NCI-H2171 treated with DMSO at 0.1 percent for 48 hours (cell line): ENCODE results near the gene CDYL.

Source experiments
- DNase-seq: peaks from one replicate; lab custom pipeline; 2025; lab: John Stamatoyannopoulos, UW

CDYL gene

DNA sequence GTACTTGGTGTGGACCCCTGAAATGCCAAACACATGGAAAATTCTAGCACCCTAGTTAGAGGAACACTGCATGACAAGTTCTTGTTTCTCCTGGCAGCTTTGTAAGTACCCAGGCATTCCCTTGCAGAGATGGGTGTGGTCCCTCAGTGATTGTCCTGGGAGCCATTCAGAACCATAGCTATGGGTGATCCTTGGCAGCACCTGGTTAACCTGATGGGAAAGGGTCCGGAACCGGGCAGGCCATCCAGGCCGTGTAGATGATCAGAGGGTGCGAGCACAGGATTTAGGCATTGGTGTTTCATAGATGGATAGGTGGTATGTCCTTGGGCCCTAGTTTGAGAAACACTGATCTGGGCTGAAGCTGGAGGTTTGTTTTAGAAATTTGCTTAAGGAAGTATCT is 131.9 kb downstream of the CDYL start:
- DNase-seq = no peak

DNA sequence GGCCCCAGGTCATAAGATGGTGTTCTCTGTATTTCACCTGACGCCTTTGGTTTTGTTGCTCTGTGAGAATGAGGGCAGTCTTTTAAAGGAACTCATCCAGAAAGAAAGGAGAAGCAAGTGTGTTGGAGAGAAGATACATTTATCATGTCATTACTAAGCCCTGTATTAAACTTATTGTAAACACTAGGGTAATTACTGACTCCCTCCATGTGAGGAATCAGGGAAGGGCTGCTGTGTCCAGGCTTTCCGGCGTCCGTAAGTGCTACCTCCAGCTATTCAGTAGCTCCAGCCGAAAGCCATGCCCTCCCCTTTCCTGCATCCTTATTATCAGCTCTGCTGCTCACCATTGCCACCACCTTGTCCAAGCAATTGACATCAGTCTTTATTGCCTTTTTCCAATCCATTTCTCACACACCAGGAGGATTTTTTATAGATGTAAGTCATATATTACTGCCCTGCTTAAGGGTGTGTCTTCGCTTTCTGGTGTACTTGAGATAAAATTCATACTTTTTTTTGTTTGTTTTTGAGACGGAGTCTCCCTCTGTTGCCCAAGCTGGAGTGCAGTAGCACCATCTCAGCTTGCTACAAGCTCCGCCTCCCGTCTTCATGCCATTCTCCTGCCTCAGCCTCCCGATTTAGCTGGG is 133.0 kb downstream of the CDYL start:
- DNase-seq = no peak

- peak; percentile 51 for DNase-seq
These were observed 134.0 kb downstream of the CDYL start for GRCh38 chr6:4910037-4910760.

DNA sequence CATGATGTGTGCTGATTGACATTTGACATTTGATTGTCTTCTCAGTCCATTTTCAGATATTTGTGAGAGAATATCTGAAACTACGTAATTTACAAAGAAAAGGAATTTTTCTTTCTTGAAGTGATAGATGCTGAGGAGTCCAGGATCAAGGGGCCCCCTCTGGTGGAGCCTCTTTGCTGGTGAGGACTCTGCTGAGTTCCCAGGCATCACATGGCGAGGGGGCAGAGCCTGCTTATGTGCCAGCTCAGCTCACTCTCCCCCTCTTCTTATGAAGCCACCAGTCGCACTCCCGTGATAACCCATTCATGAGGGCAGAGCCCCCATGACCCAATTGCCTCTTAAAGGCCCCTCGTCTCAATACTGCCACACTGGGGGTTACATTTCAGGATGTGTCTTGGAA is 136.4 kb downstream of the CDYL start:
- DNase-seq = no peak

- DNase-seq = no peak
These were observed 137.7 kb downstream of the CDYL start for GRCh38 chr6:4913705-4914419.

DNA sequence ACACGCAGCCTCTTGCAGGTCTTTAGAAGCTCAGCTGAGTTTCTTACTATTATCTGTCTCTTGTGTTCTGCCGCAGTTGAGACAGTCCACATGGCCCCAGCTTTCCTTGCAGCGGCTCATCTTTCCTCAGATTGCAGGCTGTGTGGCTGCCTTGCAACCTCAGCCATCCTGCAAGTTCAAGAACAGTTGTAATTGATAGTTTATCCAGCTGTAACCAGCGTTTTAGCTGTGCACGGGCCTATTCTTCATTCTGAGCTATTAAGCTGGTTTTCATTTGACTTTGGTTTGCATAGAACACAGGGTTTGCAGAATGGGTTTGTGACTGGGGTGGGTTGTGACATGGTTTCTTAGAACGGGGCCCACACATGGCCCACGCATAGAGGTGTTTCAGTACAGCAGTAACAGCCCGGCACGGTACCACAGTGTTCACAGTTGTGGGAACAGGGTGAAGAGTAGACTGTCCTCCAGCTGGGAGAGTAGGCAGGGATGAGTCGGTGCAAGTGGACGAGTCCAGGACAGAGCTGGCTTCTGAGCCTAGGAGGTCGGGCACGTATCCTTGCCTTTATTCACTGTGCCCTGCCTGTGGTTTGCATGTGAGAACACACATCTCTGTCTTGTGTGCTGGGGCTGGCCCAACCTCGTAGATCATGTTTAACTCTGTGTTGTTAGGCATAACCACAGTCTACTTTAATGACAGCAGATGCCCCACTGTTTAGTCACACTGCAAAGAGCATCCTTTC is 138.4 kb downstream of the CDYL start:
- no peak for DNase-seq

DNA sequence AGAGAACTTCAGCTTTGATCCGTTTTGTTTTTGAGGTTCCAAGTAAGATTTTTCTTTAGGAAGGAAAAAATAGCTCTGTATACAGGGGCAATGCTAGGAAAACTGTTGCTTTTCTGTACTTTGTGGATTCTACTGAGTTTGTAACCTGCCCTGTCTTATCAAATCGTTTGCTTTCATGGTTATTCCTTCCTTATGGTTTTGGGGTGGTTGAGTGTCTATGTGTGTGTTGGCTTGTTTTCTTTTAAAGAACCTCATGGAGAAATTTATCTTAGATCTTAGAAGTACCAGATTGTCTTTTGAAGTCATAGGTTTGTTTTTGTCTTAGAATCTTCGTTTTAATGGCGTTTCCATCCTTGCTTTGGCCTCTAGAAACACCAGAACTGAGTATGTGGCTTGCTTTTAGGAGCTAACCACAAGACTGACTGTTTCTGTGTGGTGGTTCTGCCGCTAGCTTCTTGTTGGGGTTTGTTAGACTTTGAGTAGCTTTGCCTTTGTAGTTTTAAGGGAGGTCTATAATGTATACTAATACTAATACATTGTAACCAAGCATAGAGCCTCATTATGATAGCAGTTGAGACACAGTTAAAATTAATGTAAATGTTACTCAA is 140.9 kb downstream of the CDYL start:
- no peak for DNase-seq

DNA sequence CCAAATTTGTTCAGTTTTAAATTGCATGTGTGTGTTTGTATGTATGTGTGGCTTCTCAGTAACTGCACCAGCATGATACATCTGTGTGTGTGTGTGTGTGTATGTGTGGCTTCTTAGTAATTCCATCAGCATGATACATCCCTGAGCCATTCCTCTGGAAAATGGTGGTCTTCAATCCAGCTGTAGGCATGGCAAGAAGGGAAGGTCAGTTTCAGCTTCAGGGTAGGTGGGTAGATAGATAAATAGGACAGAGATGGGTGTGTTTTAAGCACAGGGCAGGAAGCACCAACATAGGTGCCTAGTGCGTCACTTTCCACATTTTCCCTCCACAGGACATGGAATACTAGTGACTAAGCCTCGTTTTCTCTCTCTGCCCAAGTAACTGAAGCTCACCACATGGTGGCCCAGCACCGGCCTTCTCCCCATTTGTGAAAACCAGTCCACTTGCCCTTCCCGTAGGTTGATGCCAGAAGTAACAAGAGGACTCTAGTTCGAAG is 144.8 kb downstream of the CDYL start:
- DNase-seq = no peak

DNA sequence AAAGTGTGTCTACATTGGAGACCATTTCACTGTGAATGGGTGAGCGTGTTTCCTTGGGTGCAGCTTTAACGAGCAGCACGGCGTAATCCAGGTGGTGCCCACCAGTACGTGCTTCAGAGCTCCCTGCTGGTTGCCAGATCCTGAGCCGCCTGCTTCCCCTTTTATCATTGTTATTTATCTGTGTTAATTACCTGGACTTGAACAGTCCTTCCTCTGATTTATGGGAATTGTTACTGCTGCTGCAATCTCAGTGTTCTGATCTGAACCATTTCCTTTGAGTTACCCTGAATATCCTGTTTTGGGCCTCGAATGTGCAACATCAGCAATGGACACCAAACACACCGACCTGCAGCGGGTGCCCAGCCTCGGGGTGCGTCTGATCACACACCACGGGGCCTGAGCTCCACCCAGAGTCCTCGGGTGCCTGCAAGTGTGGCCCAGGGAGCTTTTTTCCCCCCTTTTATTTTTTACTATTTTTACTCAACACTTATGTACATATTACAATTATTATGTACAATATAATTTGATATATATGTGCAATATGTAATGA is 146.4 kb downstream of the CDYL start:
- no peak for DNase-seq

DNA sequence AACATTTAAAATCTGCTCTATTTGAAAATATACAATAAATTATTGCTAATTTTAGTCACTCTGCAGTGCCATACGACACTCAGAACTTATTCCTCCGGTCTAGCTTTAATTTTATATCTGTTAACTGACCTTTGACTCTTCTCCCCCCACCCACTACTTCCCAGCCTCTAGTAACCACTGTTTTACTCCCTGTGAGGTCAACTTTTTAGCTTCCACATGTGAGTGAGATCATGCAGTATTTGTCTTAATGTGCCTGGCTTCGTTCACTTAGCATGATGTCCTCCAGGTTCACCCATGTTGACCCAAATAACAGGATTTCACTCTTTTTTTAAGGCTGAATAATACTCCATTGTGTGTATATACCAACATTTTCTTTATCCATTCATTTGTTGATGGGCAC is 146.9 kb downstream of the CDYL start:
- DNase-seq = no peak

- no peak for DNase-seq
These were observed 148.6 kb downstream of the CDYL start for GRCh38 chr6:4924661-4925271.

GRCh38 chr6:4925580-4925979 is 149.4 kb downstream of the CDYL start:
- no peak for DNase-seq

DNA sequence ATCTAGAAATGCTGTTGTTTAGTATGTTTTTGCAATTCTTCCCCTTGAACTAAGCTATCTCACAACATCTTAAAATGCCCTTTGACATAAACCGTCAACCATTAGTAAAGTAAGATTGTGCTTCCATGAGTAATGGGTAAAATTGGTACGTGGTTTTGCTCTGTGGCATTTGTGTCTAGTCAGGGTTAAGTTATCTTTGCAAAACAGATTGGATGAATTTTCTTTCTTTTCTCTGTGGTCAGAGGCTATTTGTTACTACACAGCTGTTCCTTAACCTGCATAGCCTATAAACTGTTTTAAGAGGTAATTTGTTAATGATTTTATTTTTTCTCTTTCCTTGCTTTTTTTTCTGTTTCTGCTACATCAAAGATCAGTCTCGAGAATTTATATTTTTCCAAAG is 152.2 kb downstream of the CDYL start:
- no peak for DNase-seq

DNA sequence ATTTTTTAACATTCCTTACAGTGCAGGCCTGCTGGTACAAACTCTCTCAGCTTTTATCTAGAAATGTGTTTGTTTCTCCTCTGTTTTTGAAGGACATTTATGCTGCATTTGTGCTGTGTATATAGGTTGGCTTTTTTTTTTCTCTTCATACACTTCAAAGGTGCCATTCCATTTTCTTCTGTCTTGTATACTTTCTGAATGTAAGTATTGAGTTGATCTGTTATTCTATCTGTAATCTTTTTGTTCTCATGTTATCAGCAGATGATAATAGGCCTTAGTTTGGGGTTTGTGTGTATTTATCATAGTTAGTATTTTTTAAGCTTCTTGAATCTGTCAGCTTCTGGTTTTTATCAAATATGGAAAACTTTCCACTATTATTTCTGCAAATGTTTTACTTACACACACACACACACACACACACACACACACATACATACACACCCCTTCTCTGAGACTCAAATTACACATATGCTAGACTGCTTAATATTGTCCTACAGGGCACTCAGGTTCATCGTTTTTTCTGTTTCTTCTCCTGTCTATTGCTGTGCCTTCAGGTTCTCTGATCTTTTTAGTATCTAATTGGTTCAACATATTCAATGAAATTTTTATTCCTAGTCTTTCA is 153.0 kb downstream of the CDYL start:
- DNase-seq = peak; percentile 38

GRCh38 chr6:4930025-4930691 is 154.0 kb downstream of the CDYL start:
- no peak for DNase-seq

- DNase-seq = no peak
These were observed 155.5 kb downstream of the CDYL start for GRCh38 chr6:4931530-4932227.

DNA sequence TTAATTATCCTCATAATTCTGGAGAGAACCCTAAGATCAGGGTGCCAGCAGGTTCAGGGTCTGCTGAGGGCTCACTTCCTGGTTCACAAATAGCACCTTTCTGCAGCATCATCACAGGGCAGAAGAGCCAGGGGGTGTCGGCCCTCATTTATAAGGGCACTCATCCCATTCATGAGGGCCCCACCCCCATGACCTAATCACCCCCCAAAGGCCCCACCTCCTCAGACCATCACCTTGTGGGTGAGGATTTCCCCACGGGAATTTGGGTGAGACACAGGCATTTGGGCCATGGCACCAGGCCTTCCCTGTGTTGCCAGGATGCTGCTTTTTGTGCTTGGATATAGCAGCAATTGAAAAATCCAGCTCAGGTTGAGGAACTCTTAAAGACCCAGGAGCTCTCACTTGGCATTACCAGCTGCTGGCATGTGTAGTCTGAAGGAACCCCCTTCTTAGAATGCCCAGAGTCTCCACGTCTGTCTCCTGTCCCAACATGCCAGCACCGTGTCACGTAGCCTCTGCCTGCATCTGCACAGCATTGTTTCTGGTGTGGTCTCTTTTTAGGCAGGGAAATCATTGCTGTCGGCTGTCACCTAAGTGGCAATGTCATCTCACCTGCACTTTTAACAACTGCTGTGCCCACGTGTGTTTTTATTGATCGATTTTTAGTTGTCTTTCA is 156.2 kb downstream of the CDYL start:
- DNase-seq = peak; percentile 66

- DNase-seq = peak; percentile 16
These were observed 159.3 kb downstream of the CDYL start for GRCh38 chr6:4935486-4935885.
